Activated CD8-positive, alpha-beta memory T cell treated with anti-CD3 and anti-CD28 coated beads for 4 hours (primary cell): ENCODE data around the gene PNLIP.

ENCODE experiments used
- DNase-seq, 2 donors: peaks; one replicate each; pipeline ENCODE4 v3.0.0-alpha.2; 2020; ENCODE audit warnings: low read depth in 2 of 2

PNLIP gene

DNA sequence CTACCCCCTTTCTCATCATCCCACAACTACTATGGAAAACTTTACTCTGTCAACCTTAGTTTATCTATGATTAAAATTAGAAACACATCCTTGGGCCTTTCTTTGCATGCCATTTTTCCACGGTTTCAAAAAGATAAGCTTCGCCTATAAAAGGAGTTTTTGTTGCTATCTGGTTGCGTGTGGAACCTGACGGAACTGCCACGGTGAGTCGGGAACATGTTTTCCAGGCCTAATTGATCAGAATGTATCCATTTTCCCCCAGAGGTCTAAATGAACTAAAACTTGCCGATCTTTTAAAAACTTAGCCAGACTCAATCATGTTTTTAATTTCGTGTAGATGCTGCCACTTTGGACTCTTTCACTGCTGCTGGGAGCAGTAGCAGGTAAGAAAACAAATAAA, at the start of gene PNLIP:
PNLIP (plus strand) TSS at position 176 of the 400 bp plus-strand sequence; CDS start at position 338, 162 bp downstream.
- no peak for DNase-seq

DNA sequence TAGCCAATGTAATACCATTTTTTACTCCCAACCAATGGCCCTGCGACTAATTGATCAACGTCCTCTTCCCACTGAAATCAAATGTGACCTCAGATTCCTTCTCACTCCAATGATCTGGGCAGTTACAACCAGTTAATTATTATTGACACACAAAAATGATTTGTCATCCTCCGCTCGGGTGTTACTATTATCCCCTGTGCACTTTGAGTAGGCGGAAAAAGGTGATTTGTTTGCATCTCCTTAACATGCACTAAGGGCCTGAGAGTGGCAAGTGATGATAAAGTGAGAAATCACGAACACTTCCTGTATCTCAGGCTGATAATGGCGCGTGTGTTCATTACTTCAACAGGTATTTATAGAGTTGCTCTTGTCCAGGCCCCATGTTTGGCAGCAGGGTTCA, 40.9 kb upstream of the PNLIP start:
- DNase-seq = no peak

DNA sequence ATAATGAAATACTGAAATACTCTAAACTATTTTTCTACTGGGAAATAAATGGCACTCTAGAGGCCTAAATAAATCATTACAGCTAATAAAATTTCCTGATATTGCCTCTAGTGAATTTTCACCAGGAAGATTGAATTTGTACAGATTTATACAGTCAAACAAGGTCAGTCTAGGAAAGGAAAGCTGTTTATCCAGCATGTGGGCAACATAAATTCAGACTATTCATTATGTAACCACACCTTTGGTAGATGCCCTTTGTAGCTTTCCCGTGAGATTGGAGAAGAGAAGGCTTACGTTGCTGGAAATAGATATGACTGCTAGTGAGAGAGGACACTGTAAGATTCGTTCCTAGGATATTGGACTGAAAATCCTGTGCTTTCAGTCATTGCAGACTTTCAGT, 35.2 kb upstream of the PNLIP start:
- DNase-seq = no peak

DNA sequence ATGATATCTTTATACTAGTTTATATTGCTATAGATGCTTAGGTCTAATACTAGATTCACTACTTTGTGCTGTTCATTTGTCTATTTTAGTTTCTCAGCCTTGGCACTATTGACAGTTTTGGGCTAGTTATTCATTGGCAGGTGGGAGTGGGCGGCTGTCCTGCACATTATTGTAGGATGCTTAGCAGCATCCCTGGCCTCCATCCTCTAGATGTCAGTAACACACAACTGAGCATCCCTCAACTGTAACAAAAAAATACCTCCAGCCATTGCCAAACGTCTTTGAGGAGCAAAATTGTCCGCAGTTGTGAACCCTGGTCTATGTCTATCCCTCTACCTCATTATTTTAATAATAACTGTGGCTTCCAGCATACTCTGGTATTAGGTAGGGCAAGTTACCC, 34.4 kb upstream of the PNLIP start:
- DNase-seq = no peak

GRCh38 chr10:116521424-116522290, 24.1 kb upstream of the PNLIP start:
- DNase-seq = no peak

DNA sequence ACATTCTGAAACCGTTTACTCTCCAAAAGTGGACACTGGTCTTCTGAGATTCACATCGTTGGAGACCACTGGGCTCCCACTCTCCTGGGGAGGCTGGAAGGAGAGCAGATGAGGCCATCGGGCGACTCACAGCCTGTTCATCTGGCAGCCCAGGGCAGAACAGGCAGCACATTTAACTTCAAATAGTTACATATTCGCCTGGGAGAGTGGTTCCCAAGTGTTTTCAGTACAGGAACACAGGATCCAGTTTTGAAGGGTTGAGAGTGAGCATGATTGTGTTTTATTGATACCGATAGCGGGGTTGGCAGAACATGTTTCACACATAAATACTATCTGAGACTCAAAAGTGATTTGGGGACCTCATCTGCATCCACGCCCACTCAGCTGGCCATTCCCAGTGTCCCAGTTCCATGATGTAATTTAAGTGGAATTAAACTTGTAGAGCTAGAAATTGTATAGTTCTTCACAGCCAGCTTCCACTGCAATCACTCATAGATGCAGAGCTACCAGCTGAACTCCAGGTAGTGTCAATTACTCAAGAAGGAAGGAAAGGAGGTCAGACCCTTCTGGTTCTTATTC, 22.8 kb upstream of the PNLIP start:
- no peak for DNase-seq

GRCh38 chr10:116524736-116525135, 21.0 kb upstream of the PNLIP start:
- no peak for DNase-seq

- DNase-seq = no peak
These were observed 19.5 kb upstream of the PNLIP start for GRCh38 chr10:116526219-116526618.

DNA sequence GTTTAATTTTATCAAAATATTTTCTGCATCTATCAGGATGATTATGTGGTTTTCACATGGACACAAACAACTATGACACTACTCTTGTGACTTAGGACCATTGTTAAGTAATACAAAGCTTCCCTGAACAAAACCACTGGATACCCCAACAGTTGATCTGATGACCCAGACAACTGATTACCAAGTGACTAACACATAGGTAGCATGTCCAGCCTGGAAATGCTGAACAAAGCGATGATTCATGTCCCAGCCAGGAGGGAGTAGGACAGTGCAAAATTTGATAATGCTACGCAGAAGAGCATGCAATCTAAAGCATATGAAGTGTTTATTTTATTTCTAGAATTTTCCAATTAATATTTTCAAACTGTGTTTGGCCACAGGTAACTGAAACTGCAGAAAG, 8.9 kb upstream of the PNLIP start:
- no peak for DNase-seq

GRCh38 chr10:116538456-116538855, 7.3 kb upstream of the PNLIP start:
- DNase-seq = no peak

GRCh38 chr10:116538992-116539391, 6.7 kb upstream of the PNLIP start:
- DNase-seq = no peak

GRCh38 chr10:116540814-116541213, 4.9 kb upstream of the PNLIP start:
- DNase-seq = no peak

- no peak for DNase-seq
These were observed 3.6 kb upstream of the PNLIP start for GRCh38 chr10:116542007-116542677.

DNA sequence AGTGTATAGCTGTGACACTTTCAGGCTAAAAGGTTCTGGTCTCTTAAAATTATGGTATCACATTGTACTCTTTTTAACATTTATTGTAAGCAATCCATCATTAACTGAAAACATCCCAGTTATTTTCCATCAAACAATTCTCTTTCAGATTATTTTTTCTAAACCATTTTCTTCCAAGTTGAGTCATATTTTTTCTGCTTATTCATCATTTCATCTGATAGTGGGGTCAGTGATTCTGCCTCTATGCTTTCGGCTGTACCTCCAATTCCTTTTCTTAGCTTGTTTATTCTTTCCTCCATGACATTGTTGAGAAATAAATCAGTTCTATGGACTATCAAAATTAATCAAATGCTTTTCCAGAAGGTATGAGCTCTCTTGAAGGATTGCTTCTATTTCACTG, 609 bp upstream of the PNLIP start:
- no peak for DNase-seq

- no peak for DNase-seq
These were observed 2.6 kb downstream of the PNLIP start for GRCh38 chr10:116548301-116548700.

GRCh38 chr10:116553378-116553980, 7.7 kb downstream of the PNLIP start:
- DNase-seq = no peak

GRCh38 chr10:116554628-116555027, 8.9 kb downstream of the PNLIP start:
- no peak for DNase-seq

- no peak for DNase-seq
These were observed 10.1 kb downstream of the PNLIP start for GRCh38 chr10:116555880-116556279.

DNA sequence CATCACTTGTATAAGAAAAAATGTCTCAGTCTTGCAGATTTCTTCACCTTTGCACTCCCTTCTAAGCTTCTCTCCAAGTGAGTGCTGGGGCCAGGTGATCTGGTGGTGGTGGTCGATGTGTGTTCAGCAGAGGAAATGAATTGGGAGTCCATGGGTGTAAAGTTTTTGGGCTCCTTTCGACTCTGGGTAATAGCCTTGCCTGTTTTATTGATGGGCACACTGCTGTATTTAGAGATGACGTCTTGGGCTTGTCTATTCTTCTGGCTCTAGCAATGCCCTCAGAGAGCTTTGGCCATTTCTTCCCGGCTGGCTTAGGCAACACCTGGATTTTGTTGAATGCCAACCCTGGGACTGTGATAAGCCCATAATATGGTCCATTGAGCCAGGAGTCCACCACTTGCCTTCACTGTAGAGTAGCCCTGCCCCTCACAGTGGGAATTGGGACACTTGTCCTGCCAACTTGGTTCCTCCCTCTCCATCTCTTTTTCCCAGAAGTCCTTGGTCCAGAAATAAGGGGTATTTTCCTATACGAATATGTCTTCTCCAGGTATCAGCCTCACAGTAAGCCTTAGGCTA, 11.7 kb downstream of the PNLIP start:
- no peak for DNase-seq

GRCh38 chr10:116565534-116565933, 19.8 kb downstream of the PNLIP start:
- DNase-seq = no peak

- DNase-seq = no peak
These were observed 21.2 kb downstream of the PNLIP start for GRCh38 chr10:116566932-116567331.

DNA sequence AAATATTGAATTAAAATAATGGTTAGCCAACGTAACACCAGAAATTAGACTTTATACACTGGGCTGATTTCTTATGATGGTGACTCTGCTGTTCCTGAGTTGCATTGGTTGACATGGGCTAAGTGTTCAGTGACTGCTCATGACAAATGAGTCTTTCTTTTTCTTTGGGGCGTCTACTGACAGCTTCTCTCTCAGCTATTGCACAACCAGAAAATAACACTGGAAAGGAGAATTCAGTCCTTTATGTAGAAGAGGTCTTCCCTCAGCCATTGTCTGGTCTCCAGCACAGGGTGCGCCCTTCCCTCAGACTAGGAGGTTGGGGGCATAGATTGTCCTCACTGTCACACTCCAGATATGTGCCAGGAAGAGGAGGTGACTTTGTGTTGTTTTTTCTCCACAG, 21.6 kb downstream of the PNLIP start:
- DNase-seq = no peak
